SH-SY5Y (cell line): ENCODE results near the gene EFHC1.

Source experiments
- GATA2 ChIP-seq: IDR thresholded peaks from 2 replicates; pipeline ENCODE4 v1.6.1; 2011; ENCODE audit warnings: mild to moderate bottlenecking, low read depth, low read length
- GATA3 ChIP-seq: IDR thresholded peaks from 2 replicates; pipeline ENCODE4 v1.6.1; 2011; ENCODE audit warnings: low read depth, mild to moderate bottlenecking, low read length, moderate library complexity

Gene EFHC1, protein sequence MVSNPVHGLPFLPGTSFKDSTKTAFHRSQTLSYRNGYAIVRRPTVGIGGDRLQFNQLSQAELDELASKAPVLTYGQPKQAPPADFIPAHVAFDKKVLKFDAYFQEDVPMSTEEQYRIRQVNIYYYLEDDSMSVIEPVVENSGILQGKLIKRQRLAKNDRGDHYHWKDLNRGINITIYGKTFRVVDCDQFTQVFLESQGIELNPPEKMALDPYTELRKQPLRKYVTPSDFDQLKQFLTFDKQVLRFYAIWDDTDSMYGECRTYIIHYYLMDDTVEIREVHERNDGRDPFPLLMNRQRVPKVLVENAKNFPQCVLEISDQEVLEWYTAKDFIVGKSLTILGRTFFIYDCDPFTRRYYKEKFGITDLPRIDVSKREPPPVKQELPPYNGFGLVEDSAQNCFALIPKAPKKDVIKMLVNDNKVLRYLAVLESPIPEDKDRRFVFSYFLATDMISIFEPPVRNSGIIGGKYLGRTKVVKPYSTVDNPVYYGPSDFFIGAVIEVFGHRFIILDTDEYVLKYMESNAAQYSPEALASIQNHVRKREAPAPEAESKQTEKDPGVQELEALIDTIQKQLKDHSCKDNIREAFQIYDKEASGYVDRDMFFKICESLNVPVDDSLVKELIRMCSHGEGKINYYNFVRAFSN

DNA sequence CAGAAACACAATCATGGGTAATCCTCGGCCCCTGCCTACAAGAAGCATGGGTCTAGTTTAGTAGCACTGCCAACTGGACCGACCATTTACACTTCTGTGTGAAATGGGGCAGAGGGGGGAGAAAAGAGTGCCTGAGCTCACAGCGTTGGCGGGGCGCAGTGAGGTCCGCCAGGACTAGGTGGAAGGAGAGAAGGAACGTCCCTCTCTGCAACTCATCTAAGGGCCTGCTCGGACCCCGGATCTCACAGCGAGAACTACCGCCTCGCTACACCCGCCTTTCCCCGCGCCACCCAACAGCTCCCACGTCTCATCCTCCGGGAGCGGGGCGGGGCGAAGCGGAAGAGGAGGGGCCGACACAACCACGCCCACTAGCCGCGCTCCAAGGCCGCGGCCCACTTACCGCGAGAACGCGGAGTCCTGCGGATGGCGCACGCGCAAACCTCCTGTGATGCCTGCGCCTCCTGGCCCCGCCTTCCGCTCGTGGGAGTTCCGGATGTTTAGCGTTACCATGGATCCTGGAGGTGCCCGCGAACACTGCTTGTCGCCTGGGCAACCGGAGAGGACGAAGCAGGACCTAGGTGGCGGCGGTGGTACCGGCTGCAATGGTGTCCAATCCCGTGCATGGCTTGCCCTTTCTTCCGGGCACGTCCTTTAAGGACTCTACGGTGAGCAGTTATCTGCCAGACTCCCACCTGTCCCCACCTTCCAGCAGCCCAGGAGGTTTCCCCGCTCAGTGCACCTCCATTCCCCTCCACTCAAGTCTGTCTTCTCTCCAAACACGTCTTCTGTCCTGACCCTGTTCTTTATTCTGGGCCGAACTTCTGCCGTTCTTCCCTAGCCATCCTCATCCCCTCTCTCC lies at the start of gene EFHC1:
Gene EFHC1, plus strand, starts transcription at position 534 of the 859 bp plus-strand sequence. Its CDS starts 69 bp downstream, at position 603.
- TF ChIP-seq GATA3: no peak
- no peak for TF ChIP-seq GATA2

DNA sequence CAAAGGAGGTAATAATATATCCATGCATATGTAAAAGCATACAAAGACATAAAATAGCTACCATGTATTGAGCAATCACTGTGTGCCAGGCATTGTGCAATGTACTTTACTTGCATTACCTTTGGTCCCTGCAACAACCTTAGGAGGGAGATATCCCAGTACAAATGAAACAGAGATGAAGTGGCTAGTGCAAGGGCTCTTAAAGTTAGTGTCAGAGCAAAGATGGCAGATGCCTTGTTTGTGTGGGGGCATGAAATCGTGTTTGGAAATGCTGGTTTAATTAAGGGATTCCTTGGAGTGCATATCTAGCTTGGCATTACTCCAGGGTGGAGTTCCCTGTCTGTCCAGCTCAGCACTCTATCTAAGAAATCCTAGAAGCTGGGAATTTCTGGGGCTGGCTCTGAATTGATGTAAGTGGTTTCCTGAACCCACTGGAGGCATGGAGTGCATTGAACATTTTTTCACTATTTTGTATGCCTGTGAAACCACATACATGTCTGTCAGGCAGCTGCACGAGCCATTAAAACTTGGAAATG lies 48.4 kb upstream of the EFHC1 start:
- TF ChIP-seq GATA3 (no peak), GATA2 (no peak)

DNA sequence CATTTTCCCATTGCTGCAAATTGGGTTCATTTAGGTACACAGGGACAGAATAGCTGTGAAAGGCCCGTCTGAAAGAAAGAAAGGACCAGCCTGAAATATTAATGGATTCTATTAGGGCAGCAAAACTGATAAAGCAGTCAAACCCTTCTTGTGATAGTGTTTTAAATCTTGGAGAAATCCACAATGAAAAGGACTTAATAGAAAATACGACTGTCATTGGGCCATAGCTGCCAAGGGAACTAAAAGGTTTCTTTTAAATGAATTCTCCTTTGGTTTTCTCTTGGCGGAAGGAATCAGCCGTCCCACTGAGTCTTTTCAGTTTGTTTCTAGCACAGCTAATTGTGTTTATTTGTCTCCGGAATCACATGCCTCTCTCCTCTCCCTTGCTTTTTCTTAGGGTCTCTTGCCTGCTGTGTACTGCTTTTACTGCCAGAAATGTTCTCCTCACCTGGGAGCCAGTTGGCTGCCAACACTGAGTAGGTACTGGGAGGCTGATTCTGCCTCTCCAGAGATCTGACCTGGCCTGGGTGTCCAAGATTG lies 46.9 kb upstream of the EFHC1 start:
- no peak for TF ChIP-seq GATA2
- no peak for TF ChIP-seq GATA3

DNA sequence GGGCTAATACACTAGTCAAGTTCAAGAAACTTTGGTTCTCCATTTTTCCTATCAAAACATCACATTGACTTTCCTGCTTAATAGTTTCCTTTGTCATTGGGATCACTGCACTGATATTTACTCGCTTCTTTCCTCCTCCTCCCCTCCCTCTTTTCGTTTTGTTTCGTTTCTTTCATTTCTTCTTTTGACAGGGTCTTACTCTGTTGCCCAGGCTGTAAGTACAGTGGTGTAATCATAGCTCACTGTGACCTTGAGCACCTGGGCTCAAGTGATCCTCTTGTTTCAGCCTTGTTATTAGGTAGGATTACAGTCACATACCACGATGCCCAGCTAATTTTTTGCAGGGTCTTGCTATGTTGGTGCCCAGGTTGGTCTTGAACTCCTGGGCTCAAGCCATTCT lies 45.9 kb upstream of the EFHC1 start:
- no peak for TF ChIP-seq GATA3
- TF ChIP-seq GATA2: no peak

DNA sequence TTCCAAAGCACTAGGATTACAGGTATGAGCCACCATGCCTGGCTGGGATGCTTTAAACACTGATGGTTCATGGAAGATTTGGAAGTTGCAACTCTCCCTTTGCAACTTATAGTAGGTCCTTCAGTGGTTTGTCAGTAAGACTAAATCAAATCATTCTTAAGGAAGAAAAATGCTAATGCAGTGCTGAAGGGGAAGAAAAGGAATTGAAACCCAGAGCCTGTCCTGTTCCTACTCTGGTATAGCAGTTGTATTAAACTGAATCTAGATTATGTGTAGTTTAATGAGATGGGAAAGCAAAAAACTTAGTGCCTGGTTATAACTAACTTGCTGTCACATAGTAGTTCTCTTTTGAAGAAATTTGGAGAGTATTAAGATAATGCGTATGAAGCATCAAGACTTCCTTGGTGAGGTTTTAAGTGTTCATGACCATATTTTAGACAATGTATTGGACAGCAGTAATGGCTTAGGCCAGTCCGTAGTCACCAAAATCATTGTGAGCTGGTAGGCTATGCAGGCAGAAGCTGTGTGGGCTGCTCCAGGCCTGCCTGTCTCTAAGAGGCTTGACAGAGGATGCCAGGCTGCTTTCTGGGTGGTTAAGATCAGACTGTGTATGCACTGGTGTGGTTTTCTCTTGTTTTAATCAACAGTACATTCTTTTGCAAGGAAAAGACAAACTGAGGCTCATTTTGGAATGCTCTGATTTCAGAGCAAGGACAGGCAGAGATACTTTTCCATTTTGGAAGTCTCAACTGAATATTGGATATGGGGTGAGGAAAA lies 44.2 kb upstream of the EFHC1 start:
- no peak for TF ChIP-seq GATA2

DNA sequence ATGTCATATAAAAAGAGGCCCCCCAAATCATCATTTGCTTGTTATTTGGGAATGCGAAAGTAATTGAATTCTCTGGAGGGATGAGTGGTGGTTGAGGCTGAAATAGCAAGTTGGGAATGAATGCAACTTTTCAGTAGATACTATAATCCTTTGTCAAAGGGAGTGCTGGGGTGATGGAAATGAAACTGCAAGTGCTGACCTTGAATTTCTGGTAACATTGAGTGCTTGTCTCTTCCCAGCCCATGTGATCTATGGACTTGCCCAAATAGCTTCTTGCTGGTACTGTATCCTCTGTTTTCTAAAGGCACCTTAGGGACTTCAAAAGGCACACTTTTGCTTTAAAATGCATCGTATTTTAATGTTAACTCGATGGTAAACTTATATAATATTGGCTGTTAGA lies 43.4 kb upstream of the EFHC1 start:
- TF ChIP-seq GATA2: no peak
- no peak for TF ChIP-seq GATA3

DNA sequence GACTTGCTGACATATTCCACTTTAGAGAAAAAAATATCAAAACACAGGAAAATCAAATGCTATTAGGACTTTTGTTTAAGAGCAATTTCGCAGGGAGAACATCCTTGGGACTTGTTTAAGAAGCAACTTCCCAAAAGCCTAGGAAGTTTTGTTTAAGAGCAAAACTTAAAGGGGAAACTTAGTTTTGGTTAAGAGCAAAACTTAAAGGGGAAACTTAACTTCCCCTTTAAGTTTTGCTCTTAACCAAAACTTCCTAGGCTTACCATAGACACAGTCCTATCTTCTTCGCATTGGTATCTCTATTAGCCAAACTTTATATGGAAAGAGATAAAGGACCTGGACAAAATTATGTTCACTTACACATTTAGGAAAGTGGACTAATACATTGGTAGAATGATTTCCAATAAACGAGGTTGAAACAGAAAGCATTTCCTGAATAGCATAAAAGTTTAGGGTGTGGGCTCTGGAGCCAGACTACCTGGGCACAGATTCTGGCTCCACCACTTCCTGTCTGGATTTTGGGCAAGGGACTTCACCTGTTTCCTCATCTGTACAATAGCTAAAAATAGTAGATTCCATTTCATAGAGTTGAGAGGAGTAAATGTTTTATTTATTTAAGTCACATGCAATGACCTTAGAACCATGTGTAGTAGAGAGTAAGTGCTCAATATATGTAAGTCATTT lies 42.5 kb upstream of the EFHC1 start:
- TF ChIP-seq GATA2: no peak
- no peak for TF ChIP-seq GATA3

DNA sequence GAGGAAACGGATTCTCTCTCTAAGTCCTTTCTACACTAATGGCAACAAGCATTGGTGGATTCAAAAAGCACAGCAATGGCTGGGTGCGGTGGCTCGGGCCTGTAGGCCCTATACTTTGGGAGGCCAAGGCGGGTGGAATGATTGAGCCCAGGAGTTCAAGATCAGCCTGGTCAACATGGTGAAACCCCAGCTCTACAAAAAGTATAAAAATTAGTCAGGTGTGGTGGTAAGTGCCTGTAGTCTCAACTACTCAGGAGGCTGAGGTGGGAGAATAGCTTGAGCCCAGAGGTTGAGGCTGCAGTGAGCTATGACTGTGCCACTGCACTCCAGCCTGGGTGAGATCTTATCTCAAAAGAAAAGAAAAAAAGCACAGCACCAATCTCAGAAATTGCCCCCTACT lies 38.9 kb upstream of the EFHC1 start:
- TF ChIP-seq GATA2 (no peak), GATA3 (no peak)

DNA sequence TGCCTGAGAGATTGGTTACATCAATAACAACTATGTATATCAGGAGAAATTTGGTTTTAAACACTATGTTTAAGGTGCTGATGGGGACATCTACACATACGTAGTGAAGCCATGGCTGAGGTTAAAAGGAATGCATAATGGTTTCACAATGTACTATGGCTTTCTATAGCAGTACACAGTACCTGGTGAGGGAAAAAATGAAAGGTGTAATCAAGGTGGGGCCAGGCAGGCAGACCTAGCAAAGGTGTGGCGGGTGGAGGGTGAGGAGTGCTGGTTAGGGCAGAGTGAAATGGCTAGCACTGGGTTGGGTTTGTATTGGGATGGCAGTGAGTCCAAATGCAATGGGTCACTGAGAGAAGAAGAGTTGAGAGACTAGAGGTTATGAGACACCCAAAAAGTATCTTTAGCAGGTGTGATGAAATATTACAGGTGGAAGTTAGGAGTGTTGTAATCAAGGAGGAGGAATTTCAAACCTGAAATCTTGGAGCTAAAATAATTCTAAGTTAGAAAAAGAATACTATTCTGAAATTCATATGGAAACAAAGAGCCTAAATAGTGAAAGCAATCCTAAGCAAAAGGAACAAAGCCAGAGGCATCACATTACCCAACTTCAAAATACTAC lies 35.9 kb upstream of the EFHC1 start:
- TF ChIP-seq GATA2 (no peak), GATA3 (no peak)

DNA sequence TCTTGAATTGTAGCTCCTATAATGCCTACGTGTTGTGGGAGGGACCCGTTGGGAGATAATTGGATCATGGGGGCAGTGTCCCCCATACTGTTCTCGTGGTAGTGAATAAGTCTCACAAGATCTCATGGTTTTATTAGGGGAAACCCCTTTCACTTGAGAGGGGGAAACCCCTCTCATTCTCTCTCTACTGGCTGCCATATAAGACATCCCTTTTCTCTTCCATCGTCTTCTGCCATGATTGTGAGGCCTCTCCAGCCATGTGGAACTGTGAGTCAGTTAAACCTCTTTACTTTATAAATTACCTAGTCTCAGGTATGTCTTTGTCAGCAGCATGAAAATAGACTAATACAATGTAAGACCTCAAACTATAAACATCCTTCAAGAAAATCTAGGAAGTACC lies 35.1 kb upstream of the EFHC1 start:
- TF ChIP-seq GATA3: no peak
- TF ChIP-seq GATA2: no peak

DNA sequence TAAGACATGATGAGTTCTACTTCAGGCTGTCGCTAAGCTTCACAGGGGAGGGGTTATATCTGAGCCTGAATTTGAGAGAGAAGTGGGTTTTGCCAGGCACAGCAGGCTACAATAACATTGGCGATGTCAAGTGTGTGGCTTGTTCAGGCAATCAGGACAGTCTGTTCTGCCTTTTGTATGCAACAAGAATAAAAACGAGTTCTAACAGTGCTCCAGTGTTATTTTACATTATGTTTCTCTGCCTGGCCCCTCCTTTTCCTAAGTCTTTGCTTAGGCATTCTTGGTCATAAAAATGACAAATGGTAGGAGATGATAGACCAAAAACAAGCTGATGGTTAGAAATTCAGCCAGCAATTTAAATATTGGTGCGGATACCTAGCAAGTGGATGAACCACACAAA lies 31.4 kb upstream of the EFHC1 start:
- TF ChIP-seq GATA3: no peak
- TF ChIP-seq GATA2: no peak

DNA sequence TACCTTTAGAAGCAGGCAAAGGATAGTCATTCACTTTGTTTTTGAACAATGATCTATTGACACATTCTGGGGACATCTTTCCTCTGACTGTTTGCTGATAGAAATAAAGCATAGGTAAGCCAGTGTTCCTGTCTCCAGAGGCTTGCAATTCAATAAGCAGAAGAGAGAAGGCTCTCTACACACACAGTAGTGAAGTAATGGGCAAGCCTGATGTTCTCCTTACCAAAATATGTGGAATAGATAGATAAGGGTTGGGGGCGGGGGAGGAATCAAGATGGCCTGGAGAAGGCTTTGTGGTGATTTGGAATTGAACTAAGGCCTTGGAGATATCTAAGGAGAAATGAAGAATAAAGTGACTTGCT lies 30.9 kb upstream of the EFHC1 start:
- no peak for TF ChIP-seq GATA2
- TF ChIP-seq GATA3: no peak
